SK-N-DZ (cell line): Measurements from ENCODE around the gene EOGT. TPM values are rescaled to one million over a fixed set of nuclear protein-coding genes. Genes with fewer than 3 reads are reported as not detected.

Experiments used
- DNase-seq: peaks from one replicate; pipeline ENCODE4 v3.0.0-alpha.2; 2015; ENCODE audit warnings: low spot score
- polyA plus RNA-seq, 2 experiments: library from polyadenylated mRNA; depleted of rRNA; stranded (reverse); fragments of >200 nt; gene quantifications; 2 replicates each; pipeline ENCODE4 v1.2.3, GENCODE V29; 2014

EOGT gene
- 5.8 and 11.1 TPM in 2 replicates for polyA plus RNA-seq (2014; cell fraction: cytosol; rRNA removed)
- polyA plus RNA-seq (2014; cell fraction: nucleus; rRNA removed) = 7.2 and 14.8 TPM in 2 replicates

DNA sequence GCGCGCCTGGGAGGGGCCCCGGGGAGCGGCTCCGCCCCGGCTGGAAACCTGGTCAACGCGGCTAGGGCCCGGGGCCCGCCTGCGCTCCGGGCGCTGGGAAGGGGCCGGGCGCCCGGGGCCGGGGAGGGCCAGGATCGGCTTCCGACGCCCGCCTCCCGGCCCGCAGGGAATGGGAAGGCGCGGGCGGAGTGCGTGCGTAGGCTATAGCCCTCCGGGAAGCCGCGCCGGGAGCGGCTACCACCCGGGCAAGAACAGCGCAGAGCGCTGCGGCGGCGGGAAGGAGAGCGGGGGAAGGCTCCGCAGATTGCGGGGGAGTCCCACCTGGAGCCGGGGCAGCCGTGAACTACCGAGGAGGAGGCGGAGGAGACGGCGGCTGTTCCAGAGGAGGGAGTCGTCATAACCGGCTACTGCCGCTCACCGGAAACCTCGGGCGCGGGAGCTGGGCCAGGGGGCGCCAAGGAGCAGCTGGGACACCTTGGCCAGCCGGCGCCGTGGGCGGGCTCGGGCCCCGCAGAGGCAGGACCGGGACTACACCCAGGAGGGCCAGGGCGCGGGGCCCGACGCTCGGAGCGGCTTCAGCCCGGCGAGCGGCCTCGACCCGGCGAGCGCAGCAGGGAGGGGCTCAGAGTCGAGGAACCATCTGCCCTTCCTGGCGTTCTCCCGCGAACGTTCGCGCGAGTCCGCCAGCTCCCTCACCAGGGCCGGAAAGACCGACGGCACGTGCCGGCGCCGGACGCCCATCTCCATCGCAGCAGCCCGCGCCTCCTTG is at the start of gene EOGT:
TSS of gene EOGT (minus strand) at position 432 of the 769 bp plus-strand sequence. CDS start 3,838 bp downstream, outside the sequence.
- DNase-seq = peak; percentile 84

DNA sequence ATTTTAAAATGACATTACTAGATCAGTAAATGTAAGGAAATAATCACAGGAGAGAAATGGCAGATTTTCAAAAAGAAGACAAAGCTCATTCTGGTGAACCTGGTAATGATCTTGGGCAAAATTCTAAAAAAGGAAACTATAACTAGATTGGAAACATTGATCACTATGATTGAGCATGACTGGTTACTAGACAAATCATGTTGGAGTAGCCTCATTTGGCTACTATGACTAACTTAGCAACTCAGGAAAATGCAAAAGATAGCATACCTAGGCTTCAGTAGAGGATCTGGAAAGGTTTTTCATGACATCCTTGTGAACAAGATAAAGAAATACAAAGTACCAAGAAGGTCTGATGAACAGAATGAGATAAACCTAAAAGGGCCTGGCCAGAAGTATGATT is 46.2 kb upstream of the EOGT start:
- no peak for DNase-seq

DNA sequence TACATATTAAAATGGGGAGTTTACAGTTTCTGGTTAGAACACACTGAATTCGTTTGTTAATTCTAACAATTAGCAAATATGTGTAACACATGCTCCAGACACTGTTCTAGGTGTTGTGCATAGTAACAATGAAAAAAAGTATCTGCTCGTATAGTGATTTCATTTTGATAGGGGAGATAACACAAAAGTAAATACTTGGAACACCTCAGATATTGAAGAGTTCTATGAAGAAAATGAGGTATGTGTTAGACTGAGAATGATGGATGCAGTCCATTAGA is 45.4 kb upstream of the EOGT start:
- DNase-seq = no peak

DNA sequence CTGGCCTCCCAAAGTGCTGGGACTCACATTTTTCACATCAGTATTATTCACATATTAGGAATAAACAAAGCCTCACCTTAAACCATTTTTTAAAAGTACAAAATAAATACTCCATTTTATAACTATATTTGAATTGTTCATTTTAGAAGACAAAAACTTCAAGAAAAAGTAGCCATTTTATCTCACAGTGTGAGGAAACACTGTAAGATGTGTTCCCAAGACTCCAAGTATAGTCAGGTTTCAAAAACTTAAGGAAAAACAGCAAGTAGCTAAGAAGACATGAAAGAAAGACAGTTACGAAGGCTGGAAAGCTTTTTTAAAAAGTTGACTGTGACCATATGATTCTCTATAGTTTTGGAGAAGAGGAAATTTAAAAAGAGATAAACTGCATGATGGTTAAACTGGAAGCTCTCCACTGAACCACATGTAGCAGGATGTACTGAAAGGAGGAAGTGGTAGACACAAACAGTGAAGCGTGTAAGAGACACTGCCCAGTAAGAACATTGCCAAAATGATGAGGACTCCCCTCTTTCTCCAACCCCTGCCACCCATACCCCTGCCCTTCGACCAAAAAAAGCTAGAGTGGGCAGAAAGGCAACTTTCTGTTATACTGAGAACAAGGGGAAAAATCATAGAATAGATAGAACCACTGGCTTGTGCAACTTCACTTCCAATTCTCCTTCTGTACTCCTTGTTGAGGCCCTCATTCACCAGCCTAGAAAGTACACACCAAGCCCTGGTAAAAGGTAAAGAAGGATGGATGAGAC is 44.9 kb upstream of the EOGT start:
- DNase-seq = no peak

DNA sequence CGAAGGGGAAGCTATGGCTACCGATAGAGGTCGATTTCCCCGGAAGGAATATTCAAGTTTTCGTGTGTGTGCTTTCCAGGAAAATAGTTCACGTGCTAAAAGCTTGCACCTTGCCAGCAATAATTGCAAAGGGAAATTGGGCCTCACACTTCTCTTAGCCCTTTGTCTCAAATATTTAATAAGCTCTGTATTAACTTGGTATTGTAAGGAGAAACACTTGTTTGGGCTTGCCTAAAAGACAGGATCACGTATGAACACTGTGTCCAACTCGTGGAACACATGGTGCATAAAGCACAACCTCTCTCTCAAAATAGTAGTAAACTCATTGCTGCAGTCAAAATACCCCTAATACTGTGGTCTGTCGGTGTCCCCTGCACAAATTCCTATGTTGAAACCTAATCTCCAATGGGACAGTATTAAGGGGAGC is 39.0 kb upstream of the EOGT start:
- DNase-seq = no peak

DNA sequence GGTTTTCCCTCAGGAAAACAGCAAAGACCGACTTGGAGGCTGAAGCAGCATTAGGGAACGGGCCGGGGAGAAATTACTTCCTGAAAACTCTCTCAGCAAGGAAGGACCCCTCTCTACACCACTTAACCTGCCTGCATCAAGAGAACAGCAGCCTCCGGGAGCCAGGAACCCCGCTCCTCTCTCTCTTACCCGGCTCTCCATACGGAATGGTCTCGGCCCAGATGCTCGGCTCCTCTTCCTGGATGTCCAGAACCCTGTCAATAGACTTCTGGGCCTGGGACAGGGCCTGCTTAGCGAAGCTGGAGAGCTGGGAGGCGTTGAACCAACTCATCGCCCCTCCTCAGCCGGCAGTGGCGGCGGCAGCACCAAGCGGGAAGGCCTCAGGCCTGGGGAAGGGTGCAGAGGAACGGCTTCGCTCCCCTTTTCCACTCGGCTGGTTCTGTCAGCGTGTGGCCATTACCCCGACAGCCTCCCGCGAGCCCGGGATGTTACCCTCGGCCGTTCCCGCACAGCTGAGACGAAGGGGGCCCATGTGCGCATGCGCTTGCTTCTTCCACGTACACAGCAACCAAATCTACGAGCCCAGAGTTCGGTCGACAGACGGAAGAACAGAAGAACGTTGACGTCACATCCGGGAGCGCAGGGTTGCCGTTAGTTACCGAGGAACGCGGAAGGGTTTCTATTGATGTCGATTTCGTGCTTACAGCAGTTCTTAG is 38.4 kb upstream of the EOGT start, which contains the start of gene TMF1:
TSS of gene TMF1 (minus strand) at position 578 of the 716 bp plus-strand sequence. CDS start at position 331, 247 bp downstream.
- peak; percentile 96 for DNase-seq

DNA sequence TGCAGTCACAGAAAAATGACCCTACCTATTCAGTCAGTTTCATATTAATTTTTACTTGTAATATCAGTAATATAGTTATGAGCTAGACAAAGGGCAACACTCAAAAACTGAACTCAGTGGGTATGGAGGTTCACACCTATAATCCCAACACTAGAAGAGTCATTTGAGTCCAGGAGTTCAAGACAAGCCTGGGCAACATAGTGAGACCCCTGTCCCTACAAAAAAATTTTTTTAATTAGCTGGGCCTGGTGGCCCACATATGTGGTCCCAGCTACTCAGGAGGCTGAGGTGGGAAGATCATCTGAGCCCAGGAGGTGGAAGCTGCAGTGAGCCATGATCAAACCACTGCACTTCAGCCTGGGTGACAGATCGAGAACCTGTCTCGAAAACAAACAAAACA is 35.5 kb upstream of the EOGT start:
- DNase-seq = no peak

DNA sequence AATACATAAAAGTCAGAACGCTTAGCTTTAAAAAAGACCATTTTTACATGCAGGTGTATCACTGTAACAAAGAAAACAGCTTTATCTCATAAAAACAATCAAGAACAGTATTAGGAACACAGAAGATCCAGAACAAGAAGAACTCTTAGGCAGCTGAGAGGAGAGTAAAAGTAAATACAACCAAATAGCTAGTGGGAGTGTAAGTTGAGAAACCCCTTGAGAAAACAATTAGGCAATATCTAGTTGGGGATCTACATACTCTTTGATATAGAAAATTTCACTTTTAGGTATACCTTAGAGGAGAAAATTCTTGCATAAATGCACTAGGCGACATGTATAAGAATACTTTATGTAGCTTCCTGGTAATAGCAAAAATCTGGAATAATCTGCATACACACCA is 31.1 kb upstream of the EOGT start:
- DNase-seq = no peak

DNA sequence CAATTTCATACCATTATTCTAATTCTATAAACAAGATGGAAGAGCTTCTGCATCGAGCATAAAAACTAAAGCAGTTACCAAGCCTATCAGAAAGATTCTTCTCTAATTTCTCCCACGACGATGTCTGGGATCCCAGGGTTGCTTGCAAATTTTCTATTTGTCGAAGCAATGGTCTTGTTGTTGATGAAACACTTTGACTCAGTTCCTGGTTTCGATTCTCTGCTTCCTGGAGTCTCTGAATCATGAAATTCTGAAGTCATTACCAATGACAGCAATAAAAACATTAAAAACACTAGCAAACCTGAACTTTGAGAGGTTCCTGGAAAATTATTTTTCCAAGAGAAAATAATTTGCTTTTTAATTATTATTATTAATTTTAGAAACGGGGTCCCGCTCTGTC is 20.0 kb upstream of the EOGT start:
- DNase-seq = no peak

DNA sequence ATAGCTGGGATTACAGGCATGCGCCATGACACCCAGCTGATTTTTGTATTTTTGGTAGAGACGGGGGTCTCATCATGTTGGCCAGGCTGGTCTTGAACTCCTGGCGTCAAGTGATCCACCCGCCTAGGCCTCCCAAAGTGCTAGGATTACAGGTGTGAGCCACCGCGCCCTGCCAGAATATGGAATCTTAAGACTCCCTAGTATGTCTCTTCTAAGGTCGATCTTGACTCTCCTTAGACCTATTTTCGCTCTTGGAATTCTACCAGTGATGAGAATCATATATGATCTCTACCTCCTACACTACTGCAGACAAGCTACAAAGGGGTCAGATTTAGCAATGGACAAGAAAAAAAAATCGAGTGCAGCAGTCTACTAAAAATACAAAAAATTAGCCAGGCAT is 19.3 kb upstream of the EOGT start:
- DNase-seq = no peak

DNA sequence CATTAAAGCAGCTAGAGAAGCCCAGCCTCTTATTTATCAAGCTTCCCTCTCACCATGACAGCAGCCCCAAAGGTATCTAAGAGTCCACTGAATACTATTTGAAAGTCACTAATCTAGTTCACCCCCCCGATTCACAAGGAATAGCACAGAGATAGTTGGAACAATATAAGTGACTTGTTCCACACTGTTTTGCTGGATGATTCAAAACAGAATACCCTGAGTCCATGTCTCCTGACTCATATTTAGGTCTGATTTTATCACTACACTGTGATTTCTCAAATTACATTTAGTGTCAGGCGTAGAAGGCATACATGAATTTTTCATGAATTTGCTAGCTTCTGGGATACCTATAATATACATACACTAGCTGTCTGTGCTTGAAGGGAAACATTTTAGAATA is 18.7 kb upstream of the EOGT start:
- peak; percentile 86 for DNase-seq

DNA sequence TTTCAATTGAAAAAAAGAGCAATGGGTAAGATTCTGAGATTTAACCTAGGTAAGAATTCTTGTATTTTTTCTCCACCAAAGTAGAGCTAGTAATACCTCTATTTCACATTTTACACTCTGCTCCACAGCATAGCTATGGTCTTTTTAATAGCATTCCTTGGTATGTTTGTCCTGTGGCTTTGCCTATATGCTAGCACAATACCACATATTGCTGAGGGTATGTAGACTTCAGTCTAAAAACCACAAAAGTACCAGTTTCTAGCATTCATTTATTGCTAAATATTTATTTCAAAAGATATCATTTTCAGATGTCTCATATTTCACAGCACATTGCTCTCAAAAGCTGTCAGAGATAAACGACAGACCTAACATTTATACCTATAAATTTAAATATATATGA is 18.2 kb upstream of the EOGT start:
- DNase-seq = no peak

DNA sequence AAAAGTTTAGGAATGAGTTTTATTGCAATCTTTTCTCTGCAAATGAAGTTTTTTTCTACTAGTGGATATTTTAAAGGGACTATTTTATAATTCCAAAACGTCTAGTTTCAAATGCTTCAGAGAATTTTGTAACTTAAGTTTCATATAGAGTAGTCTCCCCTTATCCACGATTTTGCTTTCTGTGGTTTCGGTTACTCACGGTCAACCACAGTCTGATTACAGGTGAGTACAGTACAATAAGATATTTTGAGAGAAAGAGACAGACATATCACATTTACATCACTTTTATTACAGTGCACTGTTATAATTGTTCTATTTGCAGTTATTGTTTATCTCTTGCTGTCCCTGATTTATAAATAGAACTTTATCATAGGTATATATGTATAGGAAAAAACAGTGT is 7.4 kb upstream of the EOGT start:
- DNase-seq = no peak

DNA sequence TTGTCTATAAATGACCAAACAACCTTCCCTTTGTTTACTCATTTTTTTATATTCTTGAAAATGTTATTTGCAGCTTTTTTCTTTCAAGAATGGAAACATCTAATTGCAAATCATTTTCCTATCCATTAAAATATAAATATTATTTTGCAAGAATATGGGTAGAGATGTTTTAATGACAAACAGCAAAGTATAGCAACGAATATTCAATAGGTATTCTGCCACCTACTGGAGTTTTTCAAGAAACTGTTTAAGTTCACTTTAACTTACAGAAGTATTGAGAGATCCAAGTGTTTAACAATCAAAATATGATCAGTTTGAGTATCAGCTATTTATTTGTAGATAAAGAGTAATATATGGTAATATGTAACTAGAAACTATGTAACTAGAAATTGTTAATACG is 6.9 kb upstream of the EOGT start:
- no peak for DNase-seq

DNA sequence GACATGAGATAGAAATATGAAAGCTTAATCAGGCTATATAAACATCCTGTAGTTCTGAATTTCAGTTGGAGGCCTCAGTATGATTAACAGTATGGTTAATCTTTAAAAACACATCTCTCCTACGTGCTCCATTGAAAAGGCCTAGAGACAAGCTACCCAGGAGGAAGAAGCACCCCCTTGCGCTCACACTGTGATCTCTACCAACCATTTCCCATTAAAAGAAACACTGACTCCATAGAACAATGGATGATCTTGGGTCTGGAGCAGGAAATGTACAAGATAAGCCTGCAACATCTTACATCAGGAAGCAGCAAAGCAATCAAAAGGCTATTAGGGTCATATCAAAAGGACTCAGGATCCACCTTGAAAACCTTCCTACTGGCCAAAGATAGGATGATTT is 3.4 kb upstream of the EOGT start:
- DNase-seq = no peak

DNA sequence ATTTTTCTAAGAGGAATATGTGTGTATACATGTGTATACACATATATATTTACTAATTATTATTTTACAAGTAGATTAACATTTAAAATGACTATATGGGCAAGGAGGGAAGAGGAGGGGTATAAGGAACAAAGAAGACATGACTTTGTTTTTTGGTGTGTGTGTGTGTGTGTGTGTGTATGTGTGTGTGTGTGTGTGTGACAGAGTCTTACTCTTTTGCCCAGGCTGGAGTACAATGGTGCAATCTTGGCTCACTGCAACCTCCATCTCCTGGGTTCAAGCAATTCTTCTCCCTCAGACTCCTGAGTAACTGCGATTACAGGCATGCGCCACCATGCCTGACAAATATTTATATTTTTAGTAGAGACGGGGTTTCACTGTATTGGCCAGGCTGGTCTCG is 2.6 kb upstream of the EOGT start:
- DNase-seq = no peak

DNA sequence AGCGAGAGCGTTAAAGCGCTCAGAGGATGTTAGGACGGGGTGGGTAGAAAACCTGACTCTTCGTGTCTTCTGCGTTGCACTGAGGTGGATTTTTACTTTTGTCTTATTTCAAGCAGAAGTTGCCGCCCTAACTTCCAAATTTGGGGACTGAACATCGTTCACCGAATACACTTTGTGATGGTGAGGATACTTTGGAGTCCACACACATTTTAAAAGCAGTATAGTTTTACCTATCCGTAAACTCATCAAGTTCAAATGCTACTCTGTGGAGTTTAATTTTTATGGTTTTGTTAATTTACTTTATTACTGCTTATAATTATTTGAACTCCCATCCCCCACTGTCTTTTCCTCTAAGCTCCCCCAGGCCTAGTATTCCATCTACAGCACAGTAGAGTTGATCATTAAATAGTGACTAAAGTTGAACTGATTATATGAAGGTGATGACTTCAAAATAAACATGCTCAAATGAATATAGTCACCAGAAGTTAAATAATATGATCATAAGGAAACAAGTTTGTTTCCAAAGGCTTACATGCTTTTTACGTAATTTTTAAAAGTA is 617 bp upstream of the EOGT start:
- no peak for DNase-seq

DNA sequence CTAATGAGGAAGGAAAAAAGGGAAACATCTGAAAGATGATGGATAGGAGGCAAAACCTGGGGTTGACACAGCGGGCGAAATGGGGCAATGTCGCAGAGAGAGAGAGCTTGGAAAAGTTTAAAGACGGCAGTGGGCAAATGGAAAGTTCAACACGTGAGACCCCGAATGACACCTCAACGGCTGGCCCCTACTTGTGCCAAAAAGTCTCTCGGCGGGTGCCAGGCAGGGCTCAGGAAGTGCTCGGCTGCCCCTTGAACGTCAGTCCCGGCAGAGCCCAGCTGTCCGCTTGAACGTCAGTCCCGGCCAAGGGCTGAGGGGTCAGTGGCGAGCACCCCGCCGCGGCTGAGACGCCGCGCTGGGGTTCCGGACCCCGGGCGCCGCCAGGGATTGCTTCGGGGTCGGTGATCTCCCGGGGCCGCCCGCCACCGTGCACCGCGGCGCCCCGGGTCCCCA is 658 bp downstream of the EOGT start:
- DNase-seq = peak; percentile 40

DNA sequence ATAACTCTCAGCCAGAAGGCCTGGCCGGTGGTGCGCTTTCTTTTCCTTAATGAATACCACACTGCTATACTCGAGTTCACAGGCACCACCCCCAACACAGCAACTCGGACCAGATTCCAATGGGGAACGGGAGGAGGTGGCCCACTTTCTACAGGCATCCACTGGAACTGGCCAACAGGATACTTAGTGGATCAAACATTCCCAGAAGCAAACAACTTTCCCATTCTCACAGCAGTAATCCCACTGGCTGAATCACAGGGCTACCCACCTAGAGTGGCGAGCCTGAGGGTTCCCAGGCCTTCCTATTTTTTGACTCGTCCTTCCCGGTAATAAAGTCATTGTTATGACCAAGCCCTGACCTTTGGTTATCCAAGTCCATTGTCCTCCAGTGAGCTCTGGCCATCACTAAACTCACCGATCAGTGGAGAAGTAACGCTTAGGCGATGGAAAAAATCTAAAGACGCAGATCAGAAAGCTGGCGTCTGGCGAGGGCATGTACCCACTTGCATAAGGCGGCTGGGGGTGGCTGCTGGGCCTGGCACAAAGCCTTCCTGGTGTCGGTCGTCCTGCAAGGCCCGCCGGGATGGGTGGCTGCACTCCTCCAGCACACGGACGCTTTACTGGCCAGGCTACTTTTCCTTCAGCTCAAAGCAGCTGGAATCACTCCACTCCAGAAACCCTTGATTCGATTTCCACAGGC is 1.2 kb downstream of the EOGT start:
- DNase-seq = peak; percentile 57

DNA sequence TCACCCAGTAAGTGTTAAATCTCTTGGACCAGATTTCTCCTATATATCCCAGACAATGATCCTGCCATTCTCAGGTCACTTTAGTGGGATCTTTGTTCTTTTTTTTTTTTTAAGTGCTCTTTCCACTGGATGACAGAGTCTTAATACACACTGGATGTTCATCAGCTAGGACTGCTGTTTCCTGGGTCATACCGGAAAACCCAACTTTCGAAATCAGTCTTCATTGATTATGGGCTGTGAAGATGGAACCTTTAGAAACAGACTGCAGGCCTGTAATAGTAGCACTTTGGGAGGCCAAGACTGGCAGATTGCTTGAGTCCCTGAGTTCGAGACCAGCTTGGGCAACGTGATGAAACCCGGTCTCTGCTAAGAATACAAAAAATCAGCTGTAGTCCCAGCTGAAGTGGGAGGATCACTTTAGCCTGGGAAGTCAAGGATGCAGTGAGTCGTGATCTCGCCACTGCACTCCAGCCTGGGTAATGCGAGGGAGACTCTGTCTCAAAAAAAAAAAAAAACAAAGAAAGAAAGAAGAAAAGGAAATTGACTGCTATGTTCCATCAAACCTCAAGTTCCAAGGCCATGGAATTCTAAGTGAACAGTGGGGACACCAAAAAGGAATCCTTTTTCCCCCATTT is 2.3 kb downstream of the EOGT start:
- no peak for DNase-seq
